Prostate gland (tissue), 2 donors: ENCODE data around the gene CAMK2D.

Source experiments
- POLR2AphosphoS5 ChIP-seq: sonication (generic); formaldehyde crosslinking; IDR thresholded peaks from one replicate; pipeline ENCODE4 v1.6.1; 2017; ENCODE audit warnings: antibody characterized with exemption
- TF ChIP-seq, protein P1 (sequence below), 4 experiments: fragments of 200-600 bp in 2 of 4; fragments of 450-650 bp in 2 of 4; sonication (generic) in 2 of 4; IDR thresholded peaks; 1 replicate in 3 of 4; 2 replicates in 1 of 4; pipeline ENCODE4 v1.5.1; 2016 to 2019; ENCODE audit warnings: antibody characterized with exemption in 4 of 4, mild to moderate bottlenecking in 2 of 4, moderate library complexity in 2 of 4

DNA sequence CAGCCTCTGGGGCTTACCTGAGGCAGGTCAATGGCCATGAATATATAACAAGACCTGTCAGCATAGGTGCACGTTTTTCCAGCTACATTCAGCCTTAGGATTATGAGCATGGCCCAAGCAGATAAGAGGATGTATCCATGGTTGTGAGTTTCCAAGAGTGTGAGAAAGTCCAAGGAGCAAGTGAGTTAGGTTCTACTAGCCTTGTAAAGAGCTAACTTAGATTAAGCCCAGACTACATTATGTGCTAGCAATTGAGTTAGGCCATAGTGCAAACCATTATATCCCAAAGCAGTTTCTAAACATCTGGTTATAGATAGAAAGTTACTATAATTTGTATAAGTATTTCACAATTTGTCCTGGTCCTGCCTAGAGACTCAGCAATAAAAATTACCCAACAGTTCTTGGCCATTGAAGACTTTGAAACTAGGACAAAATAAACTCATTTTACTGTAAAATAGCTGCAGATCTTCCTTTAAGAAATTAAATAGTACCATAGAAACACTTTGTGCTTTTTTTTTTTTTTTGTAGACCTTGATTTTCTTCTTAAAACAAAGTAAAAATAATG lies 312.0 kb downstream of the CAMK2D start:
- TF ChIP-seq, protein P1, sequence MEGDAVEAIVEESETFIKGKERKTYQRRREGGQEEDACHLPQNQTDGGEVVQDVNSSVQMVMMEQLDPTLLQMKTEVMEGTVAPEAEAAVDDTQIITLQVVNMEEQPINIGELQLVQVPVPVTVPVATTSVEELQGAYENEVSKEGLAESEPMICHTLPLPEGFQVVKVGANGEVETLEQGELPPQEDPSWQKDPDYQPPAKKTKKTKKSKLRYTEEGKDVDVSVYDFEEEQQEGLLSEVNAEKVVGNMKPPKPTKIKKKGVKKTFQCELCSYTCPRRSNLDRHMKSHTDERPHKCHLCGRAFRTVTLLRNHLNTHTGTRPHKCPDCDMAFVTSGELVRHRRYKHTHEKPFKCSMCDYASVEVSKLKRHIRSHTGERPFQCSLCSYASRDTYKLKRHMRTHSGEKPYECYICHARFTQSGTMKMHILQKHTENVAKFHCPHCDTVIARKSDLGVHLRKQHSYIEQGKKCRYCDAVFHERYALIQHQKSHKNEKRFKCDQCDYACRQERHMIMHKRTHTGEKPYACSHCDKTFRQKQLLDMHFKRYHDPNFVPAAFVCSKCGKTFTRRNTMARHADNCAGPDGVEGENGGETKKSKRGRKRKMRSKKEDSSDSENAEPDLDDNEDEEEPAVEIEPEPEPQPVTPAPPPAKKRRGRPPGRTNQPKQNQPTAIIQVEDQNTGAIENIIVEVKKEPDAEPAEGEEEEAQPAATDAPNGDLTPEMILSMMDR (IDR thresholded peaks at IDR 0.05) = no peak
- TF ChIP-seq POLR2AphosphoS5 = no peak
